Measurements from ENCODE around the gene GAMT. TPM values are rescaled to one million over a fixed set of nuclear protein-coding genes. Genes with fewer than 3 reads are reported as not detected.

GAMT gene
- total RNA-seq, 1 experiment from 2014 or later = 27.3 TPM

DNA sequence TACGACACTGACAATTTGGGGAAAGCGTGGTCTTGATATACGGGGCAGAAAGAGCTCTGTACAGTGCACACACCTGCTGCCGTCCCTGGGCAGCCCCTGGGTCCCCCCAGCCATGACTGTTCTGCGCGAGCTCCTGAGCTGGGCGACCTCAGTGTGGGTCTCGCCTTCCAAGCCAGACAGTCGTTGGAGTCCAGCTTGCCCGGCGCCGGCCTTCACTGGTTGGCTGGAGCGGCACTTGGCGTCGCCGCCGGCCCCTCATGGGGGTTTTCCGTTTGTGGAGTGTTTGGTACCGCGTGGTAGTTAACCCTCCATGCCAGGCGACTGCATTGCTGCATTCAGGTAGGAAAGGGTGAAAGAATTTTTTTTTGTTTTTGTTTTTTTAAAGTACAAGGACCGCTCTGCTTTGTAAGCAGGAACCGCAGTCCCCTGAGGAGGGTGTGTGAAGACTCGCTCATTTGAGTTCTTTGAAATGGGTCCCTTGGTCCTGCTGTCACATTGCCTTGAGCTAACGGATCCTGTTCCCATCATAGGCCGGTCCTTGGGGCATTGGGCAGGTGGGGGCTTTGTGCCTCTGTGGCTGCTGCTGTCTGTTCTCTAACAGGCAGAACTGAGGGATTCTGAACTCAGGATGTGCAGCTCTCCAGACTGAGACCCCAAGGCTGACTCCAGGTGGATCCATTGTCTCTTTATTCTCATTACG lies 26.0 kb upstream of the GAMT start:
- CTCF ChIA-PET = no interaction called here
- no peaks in the 10 kb centered on the region for H3K27me3 ChIP-seq (ENCODE audit: insufficient read depth, low read depth)
- TF ChIP-seq EZH2 (IDR thresholded peaks at IDR 0.05; ENCODE audit: low read depth) = no peak
- TF ChIP-seq, protein P1, sequence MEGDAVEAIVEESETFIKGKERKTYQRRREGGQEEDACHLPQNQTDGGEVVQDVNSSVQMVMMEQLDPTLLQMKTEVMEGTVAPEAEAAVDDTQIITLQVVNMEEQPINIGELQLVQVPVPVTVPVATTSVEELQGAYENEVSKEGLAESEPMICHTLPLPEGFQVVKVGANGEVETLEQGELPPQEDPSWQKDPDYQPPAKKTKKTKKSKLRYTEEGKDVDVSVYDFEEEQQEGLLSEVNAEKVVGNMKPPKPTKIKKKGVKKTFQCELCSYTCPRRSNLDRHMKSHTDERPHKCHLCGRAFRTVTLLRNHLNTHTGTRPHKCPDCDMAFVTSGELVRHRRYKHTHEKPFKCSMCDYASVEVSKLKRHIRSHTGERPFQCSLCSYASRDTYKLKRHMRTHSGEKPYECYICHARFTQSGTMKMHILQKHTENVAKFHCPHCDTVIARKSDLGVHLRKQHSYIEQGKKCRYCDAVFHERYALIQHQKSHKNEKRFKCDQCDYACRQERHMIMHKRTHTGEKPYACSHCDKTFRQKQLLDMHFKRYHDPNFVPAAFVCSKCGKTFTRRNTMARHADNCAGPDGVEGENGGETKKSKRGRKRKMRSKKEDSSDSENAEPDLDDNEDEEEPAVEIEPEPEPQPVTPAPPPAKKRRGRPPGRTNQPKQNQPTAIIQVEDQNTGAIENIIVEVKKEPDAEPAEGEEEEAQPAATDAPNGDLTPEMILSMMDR (conservative IDR thresholded peaks at IDR 0.05) = no peak
- intact Hi-C loops (cut with micrococcal nuclease; ENCODE audit: unreplicated experiment) = no loop called here
- H3K79me2 ChIP-seq (ENCODE audit: low read depth) = no peaks in the 10 kb centered on the region
- H3K9me2 ChIP-seq (ENCODE audit: insufficient read depth) = no peaks in the 10 kb centered on the region
- H3K4me3 ChIP-seq = no peak overlapping the region
- H3K27ac ChIP-seq = no peak overlapping the region
- no peak overlapping the region for H2AFZ ChIP-seq
- POLR2A ChIA-PET (ENCODE audit: unreplicated experiment) = no interaction called here
- H3K4me1 ChIP-seq (replicated peaks; ENCODE audit: insufficient read depth) = no peaks in the 10 kb centered on the region
- DNase-seq = no peak
- H4K20me1 ChIP-seq (ENCODE audit: insufficient read depth) = no peaks in the 10 kb centered on the region; the same call in none of the 2 replicates
- no TSS peak for BruUV-seq (replicated peaks)
- H3K4me2 ChIP-seq = no peak overlapping the region
- peaks cover 3% of the 10 kb centered on the region; the same call in 1 of the 2 replicates for H3F3A ChIP-seq (ENCODE audit: insufficient read depth, low read depth)
- H3K36me3 ChIP-seq (ENCODE audit: low read depth) = no peaks in the 10 kb centered on the region
- H3K9me3 ChIP-seq (ENCODE audit: insufficient read depth, low read depth) = no peaks in the 10 kb centered on the region

- H3K9me3 ChIP-seq (ENCODE audit: insufficient read depth, low read depth) = no peaks in the 10 kb centered on the region
- H3K4me3 ChIP-seq = no peak overlapping the region
- H3K27ac ChIP-seq = no peak overlapping the region
- no peak overlapping the region for H3K4me2 ChIP-seq
- no peaks in the 10 kb centered on the region for H3K27me3 ChIP-seq (ENCODE audit: insufficient read depth, low read depth)
- H3K36me3 ChIP-seq (ENCODE audit: low read depth) = no peaks in the 10 kb centered on the region
- no peaks in the 10 kb centered on the region for H3K9me2 ChIP-seq (ENCODE audit: insufficient read depth)
- POLR2A ChIA-PET (ENCODE audit: unreplicated experiment) = interaction anchor here (0.6 kb wide), 1 partner anchor 10 kb away, joined by 18 read pairs; no protein-coding TSS in a partner anchor
- peaks cover 4% of the 10 kb centered on the region; the same call in 1 of the 2 replicates for H3F3A ChIP-seq (ENCODE audit: insufficient read depth, low read depth)
- intact Hi-C loops (cut with micrococcal nuclease; ENCODE audit: unreplicated experiment) = no loop called here
- BruUV-seq (replicated peaks) = no TSS peak
- DNase-seq = no peak
- H3K79me2 ChIP-seq (ENCODE audit: low read depth) = no peaks in the 10 kb centered on the region
- TF ChIP-seq, protein P1 (conservative IDR thresholded peaks at IDR 0.05) = no peak
- no peak for TF ChIP-seq EZH2 (IDR thresholded peaks at IDR 0.05; ENCODE audit: low read depth)
- no peaks in the 10 kb centered on the region for H3K4me1 ChIP-seq (replicated peaks; ENCODE audit: insufficient read depth)
- H2AFZ ChIP-seq = no peak overlapping the region
- CTCF ChIA-PET = no interaction called here
- no peaks in the 10 kb centered on the region; the same call in none of the 2 replicates for H4K20me1 ChIP-seq (ENCODE audit: insufficient read depth)
Measured at GRCh38 chr19:1426736-1427135, 25.4 kb upstream of the GAMT start.

- Histone ChIP-seq H3K9me2 (ENCODE audit: insufficient read depth) (no peaks in the 10 kb centered on the region), H3K4me1 (replicated peaks; ENCODE audit: insufficient read depth) (no peaks in the 10 kb centered on the region), H3K36me3 (ENCODE audit: low read depth) (no peaks in the 10 kb centered on the region), H4K20me1 (ENCODE audit: insufficient read depth) (no peaks in the 10 kb centered on the region; the same call in none of the 2 replicates), H3K79me2 (ENCODE audit: low read depth) (no peaks in the 10 kb centered on the region), H3F3A (ENCODE audit: insufficient read depth, low read depth) (peaks cover 4% of the 10 kb centered on the region; the same call in 1 of the 2 replicates), H3K4me2 (no peak overlapping the region), H3K9me3 (ENCODE audit: insufficient read depth, low read depth) (no peaks in the 10 kb centered on the region), H2AFZ (no peak overlapping the region), H3K4me3 (no peak overlapping the region), H3K27me3 (ENCODE audit: insufficient read depth, low read depth) (no peaks in the 10 kb centered on the region), H3K27ac (no peak overlapping the region)
- TF ChIP-seq EZH2 (IDR thresholded peaks at IDR 0.05; ENCODE audit: low read depth) = no peak
- TF ChIP-seq, protein P1 (conservative IDR thresholded peaks at IDR 0.05) = no peak
- DNase-seq = no peak
- intact Hi-C loops (cut with micrococcal nuclease; ENCODE audit: unreplicated experiment) = no loop called here
- BruUV-seq (replicated peaks) = no TSS peak
- ChIA-PET POLR2A (ENCODE audit: unreplicated experiment) (interaction anchor here (0.6 kb wide), 1 partner anchor 9 kb away, joined by 18 read pairs; no protein-coding TSS in a partner anchor), CTCF (no interaction called here)
Measured at GRCh38 chr19:1425902-1426301, 24.6 kb upstream of the GAMT start.

All from PC-9 (cell line).